Esophagus squamous epithelium (tissue), 5 donors: ENCODE measurements around the gene ASIC2. TPM values are rescaled to one million over a fixed set of nuclear protein-coding genes. Genes with fewer than 3 reads are reported as not detected.

Experiments used
- DNase-seq: peaks from one replicate; lab custom pipeline; 2025; lab: John Stamatoyannopoulos, UW
- H3K27ac ChIP-seq, 4 donors: fragments of 200-600 bp; sonication (generic); one replicate each; pipeline ENCODE4 v1.5.1; 2016 to 2019; ENCODE audit warnings: mild to moderate bottlenecking in 1 of 4
- H3K27me3 ChIP-seq, 4 donors: fragments of 200-600 bp; sonication (generic); 1 replicate in 3 of 4; 2 replicates in 1 of 4; pipeline versions ENCODE4 v1.5.1 to v1.6.0; 2017 to 2021; ENCODE audit warnings: antibody characterized with exemption in 1 of 4
- H3K36me3 ChIP-seq, 3 donors: fragments of 200-600 bp; sonication (generic); one replicate each; pipeline ENCODE4 v1.5.1; 2016 to 2019
- H3K4me1 ChIP-seq, 3 donors: fragments of 200-600 bp; sonication (generic); one replicate each; pipeline ENCODE4 v1.5.1; 2017 to 2019
- H3K4me3 ChIP-seq, 4 donors: fragments of 200-600 bp; sonication (generic); 1 replicate in 3 of 4; 2 replicates in 1 of 4; pipeline ENCODE4 v1.5.1; 2016 to 2019; ENCODE audit warnings: mild to moderate bottlenecking in 2 of 4, moderate library complexity in 1 of 4
- H3K9me3 ChIP-seq, 3 donors: fragments of 200-600 bp; sonication (generic); one replicate each; pipeline ENCODE4 v1.5.1; 2016 to 2019
- CTCF ChIP-seq, 6 experiments: fragments of 450-650 bp in 4 of 6; fragments of 200-600 bp in 2 of 6; sonication (generic) in 2 of 6; IDR thresholded peaks; one replicate each; pipeline ENCODE4 v1.5.1; 2016 to 2019; ENCODE audit warnings: antibody characterized with exemption in 6 of 6, mild to moderate bottlenecking in 4 of 6, moderate library complexity in 4 of 6
- POLR2A ChIP-seq, 4 donors: fragments of 450-650 bp; IDR thresholded peaks; one replicate each; pipeline ENCODE4 v1.6.1; 2017; ENCODE audit warnings: antibody characterized with exemption in 4 of 4, mild to moderate bottlenecking in 4 of 4, moderate library complexity in 3 of 4
- WGBS, 2 donors: methylation state at CpG; one replicate each; pipeline ENCODE4 v1.1.5; 2018; 5-methylcytosine and 5-hydroxymethylcytosine counted together
- intact Hi-C: fragments of 100-400 bp; cut with DNase I; formaldehyde crosslinking; loops from one replicate; pipeline ENCODE4 v1.15.0; 2022
- total RNA-seq, 4 donors: library from RNA; depleted of rRNA; stranded (reverse); fragments of >200 nt; gene quantifications; one replicate each; pipeline ENCODE4 v1.1.0, GENCODE V29; 2016
- donor health status: DM: yes; HTN: yes; CAD: no.

Gene ASIC2
- total RNA-seq, 4 donors from 2014 or later: 0.29 TPM; not detected in 3

- no peak overlapping the region for H3K27ac ChIP-seq
- H3K4me3 ChIP-seq: no peak overlapping the region
- WGBS, 2 donors: 3 to 6% methylated on average over 2 of the region's 2 CpGs
- H3K9me3 ChIP-seq: no peaks in the 10 kb centered on the region
- H3K27me3 ChIP-seq: peaks cover 0 to 46% (median 0%) of the 10 kb centered on the region in 4 donors
- DNase-seq: no peak
- intact Hi-C loops: no loop called here
- TF ChIP-seq CTCF (IDR thresholded peaks at IDR 0.05) (no peak), POLR2A (IDR thresholded peaks at IDR 0.05) (no peak)
- no peaks in the 10 kb centered on the region for H3K4me1 ChIP-seq
- H3K36me3 ChIP-seq: no peaks in the 10 kb centered on the region
Measured at GRCh38 chr17:33039874-33040273, 253.2 kb downstream of the ASIC2 start.

- intact Hi-C loops: no loop called here
- no peak for DNase-seq
- Histone ChIP-seq H3K9me3 (no peaks in the 10 kb centered on the region), H3K4me3 (no peak overlapping the region), H3K36me3 (no peaks in the 10 kb centered on the region), H3K27me3 (peaks cover 0 to 57% (median 0%) of the 10 kb centered on the region in 4 donors), H3K27ac (no peak overlapping the region), H3K4me1 (no peaks in the 10 kb centered on the region)
- 0 to 7% methylated on average over 3 of the region's 3 CpGs for WGBS, 2 donors
- TF ChIP-seq POLR2A (IDR thresholded peaks at IDR 0.05): no peak
- peak in 5 of 6 experiments; percentile 15 to 60 (median 41) for TF ChIP-seq CTCF (IDR thresholded peaks at IDR 0.05)
Measured at GRCh38 chr17:33038740-33039139, 254.4 kb downstream of the ASIC2 start.

- no peak for TF ChIP-seq POLR2A (IDR thresholded peaks at IDR 0.05)
- no peak for TF ChIP-seq CTCF (IDR thresholded peaks at IDR 0.05)
- H3K27me3 ChIP-seq: peaks cover 0 to 40% (median 0%) of the 10 kb centered on the region in 4 donors
- H3K36me3 ChIP-seq: no peaks in the 10 kb centered on the region
- intact Hi-C loops: no loop called here
- no peaks in the 10 kb centered on the region for H3K9me3 ChIP-seq
- WGBS, 2 donors: 100% methylated on average over 1 of the region's 4 CpGs; no CpG with 5 or more reads in 1 of the 2 donors
- H3K27ac ChIP-seq: no peak overlapping the region
- no peaks in the 10 kb centered on the region for H3K4me1 ChIP-seq
- H3K4me3 ChIP-seq: no peak overlapping the region
- no peak for DNase-seq
Measured at GRCh38 chr17:33033176-33033575, 259.9 kb downstream of the ASIC2 start.

GRCh38 chr17:33028778-33029177 lies 264.3 kb downstream of the ASIC2 start:
- no peak overlapping the region for H3K4me3 ChIP-seq
- no peaks in the 10 kb centered on the region for H3K9me3 ChIP-seq
- H3K27me3 ChIP-seq: peaks cover 0 to 20% (median 0%) of the 10 kb centered on the region in 4 donors
- 44 to 83% methylated on average over 1 of the region's 1 CpG for WGBS, 2 donors
- intact Hi-C loops: no loop called here
- no peaks in the 10 kb centered on the region for H3K4me1 ChIP-seq
- no peak overlapping the region for H3K27ac ChIP-seq
- H3K36me3 ChIP-seq: no peaks in the 10 kb centered on the region
- DNase-seq: no peak
- TF ChIP-seq POLR2A (IDR thresholded peaks at IDR 0.05) (no peak), CTCF (IDR thresholded peaks at IDR 0.05) (no peak)

- intact Hi-C loops: no loop called here
- no peak for TF ChIP-seq POLR2A (IDR thresholded peaks at IDR 0.05)
- TF ChIP-seq CTCF (IDR thresholded peaks at IDR 0.05): no peak
- no peaks in the 10 kb centered on the region for H3K36me3 ChIP-seq
- no peaks in the 10 kb centered on the region for H3K9me3 ChIP-seq
- DNase-seq: no peak
- no peak overlapping the region for H3K27ac ChIP-seq
- no peak overlapping the region for H3K4me3 ChIP-seq
- H3K27me3 ChIP-seq: peaks cover 0 to 13% (median 0%) of the 10 kb centered on the region in 4 donors
- no peaks in the 10 kb centered on the region for H3K4me1 ChIP-seq
- WGBS, 2 donors: 41 to 60% methylated on average over 2 to 7 of the region's 8 CpGs
Measured at GRCh38 chr17:33028061-33028460, 265.0 kb downstream of the ASIC2 start.
